ENCODE measurements around the gene ARHGEF2. TPM values are rescaled to one million over a fixed set of nuclear protein-coding genes. Genes with fewer than 3 reads are reported as not detected.
"Not testable (repeated sequence)": the region's sequence is repeated elsewhere in the genome, so short reads cannot be mapped to it uniquely, and the experiment has no call there.

Gene ARHGEF2
- polyA plus RNA-seq, 6 donors from 2014 or later, result 6.9 to 48.4 (median 27.7) TPM

- ATAC-seq (ENCODE audit: low read depth in 2 of 2) (no peak), DNase-seq (no peak)
- H3K9me3 Mint-ChIP-seq, result no peaks in the 10 kb centered on the region
These were observed 26.7 kb upstream of the ARHGEF2 start for GRCh38 chr1:156004843-156005584.

GRCh38 chr1:156003923-156004188 lies 25.5 kb upstream of the ARHGEF2 start:
- Mint-ChIP-seq H3K4me1 (peaks cover 0 to 4% (median 0%) of the 10 kb centered on the region in 3 donors), H3K4me3 (no peak overlapping the region), H3K9me3 (no peaks in the 10 kb centered on the region), H3K36me3 (peaks cover 5 to 6% of the 10 kb centered on the region in 2 donors), H3K27me3 (no peaks in the 10 kb centered on the region), H3K27ac (no peak overlapping the region)
- no peak for DNase-seq
- no peak for ATAC-seq (ENCODE audit: low read depth in 2 of 2)

More at GRCh38 chr1:156004843-156005584, 26.7 kb upstream of the ARHGEF2 start:
- Mint-ChIP-seq H3K27ac (no peak overlapping the region), H3K27me3 (no peaks in the 10 kb centered on the region), H3K4me3 (no peak overlapping the region), H3K36me3 (peaks cover 6 to 12% of the 10 kb centered on the region in 2 donors), H3K4me1 (peaks cover 0 to 4% (median 0%) of the 10 kb centered on the region in 3 donors)

- Mint-ChIP-seq H3K36me3 (peaks cover 0 to 6% of the 10 kb centered on the region in 2 donors), H3K27me3 (no peaks in the 10 kb centered on the region), H3K27ac (no peak overlapping the region), H3K4me3 (no peak overlapping the region), H3K4me1 (peaks cover 0 to 4% (median 0%) of the 10 kb centered on the region in 3 donors), H3K9me3 (no peaks in the 10 kb centered on the region)
- DNase-seq (no peak), ATAC-seq (ENCODE audit: low read depth in 2 of 2) (no peak)
These were observed 24.0 kb upstream of the ARHGEF2 start for GRCh38 chr1:156002188-156002911.

GRCh38 chr1:156001662-156002171 lies 23.4 kb upstream of the ARHGEF2 start:
- H3K9me3 Mint-ChIP-seq, result no peaks in the 10 kb centered on the region
- DNase-seq (no peak), ATAC-seq (ENCODE audit: low read depth in 2 of 2) (no peak)
- H3K4me1 Mint-ChIP-seq, result peaks cover 0 to 2% (median 0%) of the 10 kb centered on the region in 3 donors
- H3K36me3 Mint-ChIP-seq, result peaks cover 0 to 3% of the 10 kb centered on the region in 2 donors
- no peaks in the 10 kb centered on the region for H3K27me3 Mint-ChIP-seq
- no peak overlapping the region for H3K4me3 Mint-ChIP-seq
- H3K27ac Mint-ChIP-seq, result peak overlapping the region in 1 of 6 donors; percentile 83

GRCh38 chr1:156001021-156001661 lies 22.8 kb upstream of the ARHGEF2 start:
- Mint-ChIP-seq H3K4me3 (no peak overlapping the region), H3K27me3 (no peaks in the 10 kb centered on the region), H3K4me1 (no peaks in the 10 kb centered on the region), H3K36me3 (no peaks in the 10 kb centered on the region), H3K9me3 (no peaks in the 10 kb centered on the region), H3K27ac (peak overlapping the region in 2 of 6 donors; percentile 73 to 83)
- no peak for DNase-seq
- no peak for ATAC-seq (ENCODE audit: low read depth in 2 of 2)

DNA sequence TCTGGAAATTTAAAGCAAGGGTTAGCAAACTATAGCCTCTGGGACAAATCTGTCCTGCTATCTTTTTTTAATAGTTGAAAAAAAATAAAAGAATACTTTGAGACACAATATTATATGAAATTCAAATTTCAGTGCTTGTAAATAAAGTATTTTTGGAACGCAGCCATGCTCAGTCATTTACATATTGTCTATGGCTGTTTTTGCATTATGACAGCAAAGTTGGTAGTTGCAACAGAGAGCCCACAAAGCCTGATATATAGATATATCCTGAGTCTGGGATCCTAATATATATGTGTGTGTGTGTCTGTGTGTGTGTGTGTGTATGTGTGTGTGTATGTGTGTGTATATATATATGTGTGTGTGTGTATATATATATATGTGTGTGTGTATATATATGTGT lies 21.6 kb upstream of the ARHGEF2 start:
- no peaks in the 10 kb centered on the region for H3K27me3 Mint-ChIP-seq
- H3K36me3 Mint-ChIP-seq, result no peaks in the 10 kb centered on the region
- no peak overlapping the region for H3K4me3 Mint-ChIP-seq
- ATAC-seq (ENCODE audit: low read depth in 2 of 2) (no peak), DNase-seq (no peak)
- no peaks in the 10 kb centered on the region for H3K9me3 Mint-ChIP-seq
- H3K27ac Mint-ChIP-seq, result no peak overlapping the region
- no peaks in the 10 kb centered on the region for H3K4me1 Mint-ChIP-seq

GRCh38 chr1:155996166-155996565 lies 17.8 kb upstream of the ARHGEF2 start:
- Mint-ChIP-seq H3K4me1 (no peaks in the 10 kb centered on the region), H3K27me3 (no peaks in the 10 kb centered on the region), H3K27ac (peak overlapping the region in 2 of 6 donors; percentile 10 to 94), H3K36me3 (no peaks in the 10 kb centered on the region), H3K9me3 (no peaks in the 10 kb centered on the region), H3K4me3 (no peak overlapping the region)
- ATAC-seq (ENCODE audit: low read depth in 2 of 2) (no peak), DNase-seq (no peak)

GRCh38 chr1:155993595-155993994 lies 15.2 kb upstream of the ARHGEF2 start:
- DNase-seq, result no peak
- no peak for ATAC-seq (ENCODE audit: low read depth in 2 of 2)
- H3K27ac Mint-ChIP-seq, result peak overlapping the region in 1 of 6 donors; percentile 78
- no peak overlapping the region for H3K4me3 Mint-ChIP-seq
- no peaks in the 10 kb centered on the region for H3K36me3 Mint-ChIP-seq
- H3K9me3 Mint-ChIP-seq, result no peaks in the 10 kb centered on the region
- H3K27me3 Mint-ChIP-seq, result no peaks in the 10 kb centered on the region
- peaks cover 15 to 24% (median 17%) of the 10 kb centered on the region in 3 donors for H3K4me1 Mint-ChIP-seq

DNA sequence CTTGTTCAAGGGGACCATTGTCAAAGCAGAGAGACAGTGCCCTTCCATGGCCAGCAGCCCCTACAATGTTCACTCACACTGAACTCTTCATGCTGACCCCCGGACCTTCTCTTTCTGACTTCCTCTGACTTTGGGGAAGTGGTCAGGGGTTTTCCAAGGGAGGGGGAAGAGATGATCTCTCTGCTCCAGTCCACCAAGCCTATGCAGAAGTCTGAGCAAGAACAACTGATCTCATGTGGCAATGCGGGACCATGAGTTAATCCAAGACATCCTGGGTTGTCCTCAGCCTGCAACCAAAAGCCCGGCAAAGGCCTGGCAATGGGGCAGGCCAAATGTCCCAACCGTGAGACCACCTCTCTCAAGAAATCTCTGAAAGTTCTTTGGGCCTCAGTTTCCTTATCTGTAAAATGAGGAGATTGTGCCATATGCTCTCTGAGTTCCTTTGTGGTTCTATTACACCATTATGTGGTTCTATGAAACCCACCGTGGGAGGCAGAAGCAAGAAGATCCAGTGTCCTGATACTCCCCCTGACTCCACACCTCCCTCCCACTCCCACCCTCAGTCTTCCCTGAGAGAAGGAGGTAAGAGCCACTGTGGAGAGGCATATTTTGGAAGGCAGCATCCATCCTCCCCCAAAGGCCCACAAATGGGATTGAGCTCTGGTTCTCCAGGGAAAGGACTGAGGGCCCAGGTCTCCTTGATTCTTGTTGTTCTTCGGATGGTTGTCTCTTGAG lies 11.8 kb upstream of the ARHGEF2 start:
- Mint-ChIP-seq H3K27ac (peak overlapping the region in 3 of 6 donors; percentile 20 to 87 (median 86)), H3K4me3 (peak overlapping the region in 2 of 8 donors; percentile 5 to 29), H3K27me3 (no peaks in the 10 kb centered on the region), H3K4me1 (peaks cover 19 to 36% (median 20%) of the 10 kb centered on the region in 3 donors), H3K36me3 (no peaks in the 10 kb centered on the region), H3K9me3 (no peaks in the 10 kb centered on the region)
- DNase-seq, result no peak
- ATAC-seq (ENCODE audit: low read depth in 2 of 2), result peak; percentile 37 to 59

DNA sequence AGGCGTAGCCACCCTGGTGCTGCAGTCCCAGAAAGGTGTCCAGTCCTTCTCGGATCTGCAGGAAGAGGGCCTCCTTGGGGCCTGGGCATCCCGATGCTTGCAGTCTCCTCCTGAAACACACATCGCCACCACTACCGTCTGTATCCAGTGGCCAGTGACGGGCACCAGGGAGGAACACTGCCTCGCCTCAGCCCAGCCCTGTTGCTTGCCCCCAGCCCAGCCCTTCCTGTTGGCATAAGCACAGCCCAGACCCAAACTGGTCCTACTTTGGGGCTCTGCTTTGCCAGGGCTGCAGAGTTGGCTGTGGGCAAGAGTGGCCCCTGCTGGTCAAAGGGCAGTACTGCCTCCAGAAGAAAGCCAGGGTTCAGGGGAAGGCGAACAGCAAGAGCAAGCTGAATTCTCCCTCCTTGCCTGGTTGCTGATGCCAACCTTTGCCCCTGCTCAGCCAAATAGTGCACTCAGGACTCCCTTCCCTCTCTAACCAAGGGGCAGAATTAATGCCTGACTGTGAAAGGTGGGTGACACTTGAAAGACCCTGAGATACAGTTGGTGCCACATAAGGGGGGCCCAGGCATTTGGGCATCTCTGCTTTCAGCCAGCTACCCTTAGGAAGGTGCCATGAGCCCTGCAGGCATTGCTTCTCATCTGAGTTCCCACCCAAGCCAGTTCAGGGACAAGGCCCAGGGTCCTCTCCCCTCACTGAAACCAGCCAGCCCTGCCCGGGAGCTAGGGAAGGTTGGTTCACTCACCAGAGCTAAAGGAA lies 11.1 kb upstream of the ARHGEF2 start:
- H3K4me1 Mint-ChIP-seq, result peaks cover 21 to 43% (median 23%) of the 10 kb centered on the region in 3 donors
- ATAC-seq (ENCODE audit: low read depth in 2 of 2) (peak; percentile 91 to 93), DNase-seq (peak; percentile 78)
- H3K27ac Mint-ChIP-seq, result peak overlapping the region in 3 of 6 donors; percentile 60 to 88 (median 84)
- no peaks in the 10 kb centered on the region for H3K27me3 Mint-ChIP-seq
- no peaks in the 10 kb centered on the region for H3K36me3 Mint-ChIP-seq
- H3K4me3 Mint-ChIP-seq, result peak overlapping the region in 5 of 8 donors; percentile 1 to 72 (median 45)
- H3K9me3 Mint-ChIP-seq, result no peaks in the 10 kb centered on the region

GRCh38 chr1:155984903-155985645 lies 6.7 kb upstream of the ARHGEF2 start:
- H3K9me3 Mint-ChIP-seq; ATAC-seq (ENCODE audit: low read depth in 2 of 2); H3K27me3 Mint-ChIP-seq; DNase-seq; H3K36me3 Mint-ChIP-seq; H3K4me3 Mint-ChIP-seq: not testable (repeated sequence)
- peaks cover 59 to 76% (median 65%) of the 10 kb centered on the region in 3 donors for H3K4me1 Mint-ChIP-seq
- peak overlapping the region in 3 of 6 donors; percentile 7 to 98 (median 93) for H3K27ac Mint-ChIP-seq

- H3K27me3 Mint-ChIP-seq, result no peaks in the 10 kb centered on the region
- H3K27ac Mint-ChIP-seq, result peak overlapping the region; percentile 39 to 98 (median 62)
- peaks cover 58 to 76% (median 65%) of the 10 kb centered on the region in 3 donors for H3K4me1 Mint-ChIP-seq
- no peaks in the 10 kb centered on the region for H3K36me3 Mint-ChIP-seq
- peak overlapping the region in 5 of 8 donors; percentile 32 to 93 (median 61) for H3K4me3 Mint-ChIP-seq
- DNase-seq (no peak), ATAC-seq (ENCODE audit: low read depth in 2 of 2) (no peak)
- no peaks in the 10 kb centered on the region for H3K9me3 Mint-ChIP-seq
These were observed 6.0 kb upstream of the ARHGEF2 start for GRCh38 chr1:155984341-155984740.

All from naive B cell (primary cell).